GM19043 (cell line): ENCODE data around the gene POFUT1.
"Not testable (repeated sequence)": the region's sequence is repeated elsewhere in the genome, so short reads cannot be mapped to it uniquely, and the experiment has no call there.

Source experiments
- ATAC-seq: cut with Tn5 transposase; IDR thresholded peaks from one replicate; pipeline ENCODE4 v1.9.1; 2021; ENCODE audit warnings: low read depth; ENCODE audit not compliant: unreplicated experiment

POFUT1 gene

GRCh38 chr20:32263398-32263954, 55.8 kb downstream of the POFUT1 start:
- no peak for ATAC-seq

- ATAC-seq, result no peak
These were observed 63.9 kb downstream of the POFUT1 start for GRCh38 chr20:32271620-32272019.

DNA sequence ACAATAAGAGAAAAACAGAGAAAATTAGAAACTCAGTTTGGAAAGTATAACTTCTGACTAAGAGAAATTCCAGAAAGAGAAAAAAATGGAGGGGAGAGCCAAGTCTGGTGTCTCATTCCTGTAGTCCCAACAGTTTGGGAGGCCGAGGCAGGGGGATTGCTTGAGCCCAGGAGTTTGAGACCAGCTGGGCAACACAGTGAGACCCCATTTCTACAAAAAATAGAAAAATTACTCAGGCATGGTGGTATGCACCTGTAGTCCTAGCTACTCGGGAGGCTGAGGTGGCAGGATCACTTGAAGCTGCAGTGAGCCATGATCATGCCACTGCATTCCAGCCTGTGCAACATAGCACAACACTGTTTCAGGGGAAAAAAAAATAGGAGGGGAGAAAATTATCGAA, 66.7 kb downstream of the POFUT1 start:
- no peak for ATAC-seq

- not testable (repeated sequence) for ATAC-seq
These were observed 67.5 kb downstream of the POFUT1 start for GRCh38 chr20:32275163-32275562.

- peak; percentile 80 for ATAC-seq
These were observed 69.9 kb downstream of the POFUT1 start, which contains the start of gene KIF3B for GRCh38 chr20:32277361-32278198. Gene KIF3B (plus strand): TSS chr20:32277651. CDS start chr20:32309778, 32,127 bp downstream.

DNA sequence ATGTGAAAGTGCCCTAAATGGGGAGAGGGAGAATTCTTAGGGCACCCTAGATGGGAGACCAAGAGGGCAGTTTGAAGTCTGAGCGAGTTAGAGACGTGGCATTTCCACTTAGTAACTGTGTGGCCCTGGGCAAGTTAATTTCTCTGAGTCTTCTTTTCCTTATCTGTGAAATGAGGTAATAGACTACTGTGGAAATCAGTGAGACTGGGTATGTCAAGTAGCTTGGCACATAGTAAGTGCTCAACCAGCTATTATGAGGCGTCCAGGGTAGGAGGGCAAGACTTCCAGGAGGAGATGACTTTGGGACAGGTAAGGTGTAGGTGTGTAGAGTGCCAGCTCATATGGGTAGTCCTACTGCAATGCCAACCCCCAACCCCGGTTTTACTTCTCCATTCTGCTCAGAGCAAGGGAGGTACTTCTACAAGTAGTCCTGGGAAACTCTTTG, 70.5 kb downstream of the POFUT1 start:
- ATAC-seq, result peak; percentile 55

DNA sequence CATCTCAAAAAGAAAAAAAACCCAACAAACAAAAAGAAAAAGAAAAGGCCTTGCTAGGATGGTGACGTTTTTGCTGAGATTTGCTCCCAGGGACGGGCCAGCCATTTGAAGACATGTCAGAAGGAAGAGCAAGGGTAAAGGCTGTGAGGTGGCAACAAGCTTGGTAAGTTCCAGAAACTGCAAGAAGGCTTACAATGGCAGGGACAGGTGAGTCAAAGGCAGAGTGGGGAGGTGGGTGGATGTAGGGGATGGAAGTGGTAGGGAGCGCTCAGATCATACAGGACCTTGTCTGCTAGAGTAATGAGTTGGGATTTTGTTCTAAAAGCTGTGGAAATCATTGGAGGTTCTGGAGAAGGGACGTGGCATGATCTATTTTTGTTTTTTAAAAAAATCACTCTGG, 74.0 kb downstream of the POFUT1 start:
- no peak for ATAC-seq

DNA sequence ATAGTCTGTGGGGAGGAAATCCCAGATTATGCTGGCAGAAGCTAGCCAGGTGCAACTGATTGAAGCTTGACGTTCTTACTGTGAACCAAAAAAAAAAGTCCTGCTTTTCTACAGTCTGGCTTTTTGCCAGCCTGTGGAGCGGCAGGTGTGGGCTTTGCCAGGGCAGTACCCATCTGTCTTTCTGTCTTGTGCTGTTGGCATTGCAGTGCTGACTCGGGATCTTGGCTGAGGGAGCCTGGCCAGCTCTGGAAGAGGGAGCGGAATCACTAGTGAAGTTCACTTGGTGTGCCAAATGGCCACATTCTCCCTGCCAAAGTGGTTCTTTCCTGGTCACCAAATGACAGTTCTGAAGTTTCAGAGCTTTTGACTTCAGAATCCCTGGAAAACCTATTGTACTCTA, 74.8 kb downstream of the POFUT1 start:
- ATAC-seq, result no peak

DNA sequence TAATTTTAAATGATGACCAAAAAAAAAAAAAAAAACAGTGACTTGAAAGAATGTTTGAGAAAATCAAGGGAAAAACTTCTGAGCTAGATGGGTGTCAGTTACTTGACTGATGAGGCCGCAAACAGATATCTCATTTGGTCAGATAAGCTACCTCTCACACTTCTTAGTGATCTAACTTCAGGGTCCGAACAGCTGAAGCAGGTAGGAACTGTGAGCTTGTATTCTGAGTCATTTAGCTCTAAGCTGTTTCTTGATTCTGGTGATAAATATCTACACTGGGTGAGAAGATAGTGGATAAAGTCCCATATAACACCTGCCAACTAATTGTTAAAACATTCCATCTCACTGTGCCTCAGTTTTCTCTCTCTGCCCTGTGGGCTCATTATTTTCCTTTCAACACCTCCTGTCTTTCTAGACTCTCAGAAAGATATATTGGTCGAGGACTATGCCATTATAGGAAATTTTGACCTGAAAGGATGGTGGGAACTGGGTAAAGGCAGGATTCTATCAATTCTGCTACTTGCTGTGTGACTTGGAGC, 77.5 kb downstream of the POFUT1 start:
- no peak for ATAC-seq

- peak; percentile 66 for ATAC-seq
These were observed 78.1 kb downstream of the POFUT1 start for GRCh38 chr20:32285621-32286371.

GRCh38 chr20:32287231-32287638, 79.6 kb downstream of the POFUT1 start:
- no peak for ATAC-seq
